Testis (tissue), 3 donors: ENCODE measurements around the gene PRDM12. TPM values are rescaled to one million over a fixed set of nuclear protein-coding genes. Genes with fewer than 3 reads are reported as not detected.

Source experiments
- DNase-seq: peaks from one replicate; pipeline ENCODE4 v3.0.0-alpha.2; 2019
- H3K27ac ChIP-seq, 2 donors: fragments of 200-600 bp; sonication (generic); one replicate each; pipeline ENCODE4 v1.5.1; 2019
- H3K27me3 ChIP-seq: fragments of 200-600 bp; sonication (generic); one replicate; pipeline ENCODE4 v1.5.1; 2019
- H3K36me3 ChIP-seq: fragments of 200-600 bp; sonication (generic); one replicate; pipeline ENCODE4 v1.5.1; 2017; ENCODE audit warnings: low read depth; ENCODE audit errors: missing control alignments
- H3K4me1 ChIP-seq: fragments of 200-600 bp; sonication (generic); one replicate; pipeline ENCODE4 v1.5.1; 2019
- H3K4me3 ChIP-seq, 2 donors: fragments of 200-600 bp; sonication (generic); one replicate each; pipeline ENCODE4 v1.5.1; 2017 to 2019
- H3K9me3 ChIP-seq: fragments of 200-600 bp; sonication (generic); one replicate; pipeline ENCODE4 v1.5.1; 2017
- POLR2A ChIP-seq: fragments of 450-650 bp; IDR thresholded peaks from one replicate; pipeline ENCODE4 v1.6.1; 2017; ENCODE audit warnings: antibody characterized with exemption, mild to moderate bottlenecking, moderate library complexity
- WGBS, 2 donors: methylation state at CpG; one replicate each; pipeline ENCODE4 v1.1.5; 2018; 5-methylcytosine and 5-hydroxymethylcytosine counted together
- intact Hi-C: fragments of 100-400 bp; cut with DNase I; formaldehyde crosslinking; loops from one replicate; pipeline ENCODE4 v1.15.1; 2023; ENCODE audit warnings: low total_unique reads
- polyA plus RNA-seq: library from polyadenylated mRNA; stranded (reverse); fragments of 350-450 nt; fragmentation: Illumina TruSeq; extraction: RNeasy Lipid Tissue Mini Kit (QIAGEN cat#74804); gene quantifications from one replicate; pipeline ENCODE4 v1.2.3, GENCODE V29; 2014; ENCODE audit warnings: low read depth, low replicate concordance; ENCODE audit not compliant: insufficient read depth
- total RNA-seq, 2 donors: library from RNA; depleted of rRNA; stranded (reverse); fragments of >200 nt; gene quantifications; one replicate each; pipeline ENCODE4 v1.2.3, GENCODE V29; 2016
- TF ChIP-seq, protein P1 (sequence below), 3 experiments: fragments of 450-650 bp in 2 of 3; fragments of 200-600 bp in 1 of 3; sonication (generic) in 1 of 3; IDR thresholded peaks; one replicate each; pipeline ENCODE4 v1.5.1; 2016 to 2019; ENCODE audit warnings: antibody characterized with exemption in 3 of 3, mild to moderate bottlenecking in 2 of 3, moderate library complexity in 1 of 3

Gene PRDM12
- total and polyA plus RNA-seq, 3 donors from 2014 or later: 0.32 to 0.71 (median 0.68) TPM

DNA sequence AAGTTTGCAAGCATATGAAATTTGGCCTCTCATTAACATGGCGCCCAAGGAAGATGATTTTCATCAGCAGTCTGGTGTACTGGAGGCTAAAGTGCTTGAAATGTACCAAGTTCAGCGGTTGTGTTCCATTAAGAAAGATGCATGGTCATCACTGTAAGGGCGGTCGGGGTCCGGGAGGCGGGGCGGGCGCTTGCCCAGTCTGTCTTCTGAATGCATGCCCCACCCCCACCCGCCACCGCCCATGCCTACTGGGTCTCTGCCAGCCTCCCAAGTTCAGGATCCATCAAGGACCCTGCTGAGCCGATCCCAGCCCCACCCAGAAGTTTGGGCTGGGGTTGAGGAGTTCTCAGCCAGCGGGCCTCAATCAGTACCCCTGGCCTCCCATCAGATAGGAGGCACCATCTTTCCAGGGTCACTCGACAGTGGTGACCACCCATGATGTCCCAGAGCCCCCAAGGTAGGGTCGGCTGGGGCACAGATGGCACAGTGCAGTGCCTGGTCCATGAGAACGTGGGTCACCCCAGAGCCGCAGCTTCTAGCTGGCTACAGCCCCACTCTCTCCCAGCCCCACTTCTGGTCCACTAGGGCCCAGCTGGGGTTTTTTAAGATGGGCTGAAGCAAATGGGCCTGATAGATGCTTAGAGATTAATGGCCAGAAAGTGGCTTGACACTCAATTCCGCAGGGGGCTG is 24.4 kb upstream of the PRDM12 start:
- no peaks in the 10 kb centered on the region for H3K36me3 ChIP-seq
- no peaks in the 10 kb centered on the region for H3K4me1 ChIP-seq
- no peak overlapping the region for H3K27ac ChIP-seq
- intact Hi-C loops: no loop called here
- no peaks in the 10 kb centered on the region for H3K27me3 ChIP-seq
- TF ChIP-seq, protein P1, sequence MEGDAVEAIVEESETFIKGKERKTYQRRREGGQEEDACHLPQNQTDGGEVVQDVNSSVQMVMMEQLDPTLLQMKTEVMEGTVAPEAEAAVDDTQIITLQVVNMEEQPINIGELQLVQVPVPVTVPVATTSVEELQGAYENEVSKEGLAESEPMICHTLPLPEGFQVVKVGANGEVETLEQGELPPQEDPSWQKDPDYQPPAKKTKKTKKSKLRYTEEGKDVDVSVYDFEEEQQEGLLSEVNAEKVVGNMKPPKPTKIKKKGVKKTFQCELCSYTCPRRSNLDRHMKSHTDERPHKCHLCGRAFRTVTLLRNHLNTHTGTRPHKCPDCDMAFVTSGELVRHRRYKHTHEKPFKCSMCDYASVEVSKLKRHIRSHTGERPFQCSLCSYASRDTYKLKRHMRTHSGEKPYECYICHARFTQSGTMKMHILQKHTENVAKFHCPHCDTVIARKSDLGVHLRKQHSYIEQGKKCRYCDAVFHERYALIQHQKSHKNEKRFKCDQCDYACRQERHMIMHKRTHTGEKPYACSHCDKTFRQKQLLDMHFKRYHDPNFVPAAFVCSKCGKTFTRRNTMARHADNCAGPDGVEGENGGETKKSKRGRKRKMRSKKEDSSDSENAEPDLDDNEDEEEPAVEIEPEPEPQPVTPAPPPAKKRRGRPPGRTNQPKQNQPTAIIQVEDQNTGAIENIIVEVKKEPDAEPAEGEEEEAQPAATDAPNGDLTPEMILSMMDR (IDR thresholded peaks at IDR 0.05): no peak
- TF ChIP-seq POLR2A: no peak
- WGBS, 2 donors: 90 to 96% methylated on average over 15 to 17 of the region's 17 CpGs
- no peak overlapping the region for H3K4me3 ChIP-seq
- no peaks in the 10 kb centered on the region for H3K9me3 ChIP-seq
- no peak for DNase-seq

DNA sequence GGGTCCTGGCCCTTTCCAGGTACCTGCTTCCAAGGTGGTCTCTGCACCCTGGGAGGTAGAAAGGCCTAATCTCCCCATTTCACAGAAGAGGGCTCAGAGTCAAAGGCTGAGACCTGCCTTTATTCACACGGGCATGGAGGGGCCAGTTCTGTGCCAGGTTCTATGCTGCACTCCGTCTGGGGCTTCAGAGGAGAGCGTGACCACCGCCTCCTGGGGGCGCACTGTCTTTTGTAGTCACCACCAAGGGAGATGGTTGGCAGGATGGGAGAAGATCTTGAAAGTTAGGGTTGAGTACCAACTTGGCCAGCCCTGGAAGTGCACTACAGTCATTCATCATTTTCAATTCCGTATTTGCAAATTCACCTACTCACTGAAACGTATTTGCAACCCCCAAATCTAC is 23.7 kb upstream of the PRDM12 start:
- TF ChIP-seq, protein P1 (IDR thresholded peaks at IDR 0.05): no peak
- no peak for TF ChIP-seq POLR2A
- Histone ChIP-seq H3K27me3 (no peaks in the 10 kb centered on the region), H3K9me3 (no peaks in the 10 kb centered on the region), H3K4me3 (no peak overlapping the region), H3K36me3 (no peaks in the 10 kb centered on the region), H3K27ac (no peak overlapping the region), H3K4me1 (no peaks in the 10 kb centered on the region)
- WGBS, 2 donors: 85 to 88% methylated on average over 6 to 7 of the region's 7 CpGs
- intact Hi-C loops: no loop called here
- DNase-seq: no peak

DNA sequence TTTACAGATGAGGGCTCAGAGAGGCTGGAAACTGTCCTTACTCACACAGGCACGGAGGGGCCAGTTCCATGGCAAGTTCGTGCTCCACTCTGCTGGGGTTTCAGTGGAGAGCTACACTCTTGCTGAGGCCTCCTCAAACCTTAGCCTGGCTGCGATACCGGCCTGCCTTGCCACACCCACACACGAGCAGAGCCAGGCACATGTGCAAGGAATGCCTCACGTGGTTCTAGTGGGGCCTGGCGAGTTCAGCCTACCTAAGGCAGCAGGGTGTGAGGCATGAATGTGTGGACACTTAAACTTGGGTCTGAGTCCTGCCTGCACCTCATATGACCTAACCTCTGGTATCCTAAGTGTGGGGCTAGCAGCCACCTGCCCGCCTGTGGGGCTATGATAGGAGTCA is 21.5 kb upstream of the PRDM12 start:
- TF ChIP-seq POLR2A: no peak
- TF ChIP-seq, protein P1 (IDR thresholded peaks at IDR 0.05): no peak
- Histone ChIP-seq H3K27me3 (no peaks in the 10 kb centered on the region), H3K4me3 (no peak overlapping the region), H3K4me1 (no peaks in the 10 kb centered on the region), H3K9me3 (no peaks in the 10 kb centered on the region), H3K27ac (no peak overlapping the region), H3K36me3 (no peaks in the 10 kb centered on the region)
- intact Hi-C loops: no loop called here
- 81 to 100% methylated on average over 1 to 8 of the region's 8 CpGs for WGBS, 2 donors
- DNase-seq: no peak

DNA sequence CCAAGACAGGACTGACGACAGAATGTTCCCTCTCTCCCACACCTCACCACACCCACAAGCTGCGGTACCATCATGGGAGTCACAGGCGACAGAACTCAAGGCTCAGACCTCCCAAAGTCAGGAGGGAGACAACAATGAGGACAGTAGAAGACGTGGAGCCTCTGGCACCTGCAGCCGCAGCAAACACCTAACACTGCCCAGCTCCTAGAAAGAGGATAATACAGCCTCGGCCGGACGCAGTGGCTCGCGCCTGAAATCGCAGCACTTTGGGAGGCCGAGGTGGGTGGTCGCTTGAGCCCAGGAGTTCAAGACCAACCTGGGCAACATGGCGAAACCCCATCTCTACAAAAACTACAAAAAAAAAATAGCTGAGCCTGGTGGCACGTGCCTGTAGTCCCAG is 13.2 kb upstream of the PRDM12 start:
- Histone ChIP-seq H3K27me3 (no peaks in the 10 kb centered on the region), H3K9me3 (no peaks in the 10 kb centered on the region), H3K4me1 (no peaks in the 10 kb centered on the region), H3K4me3 (no peak overlapping the region), H3K36me3 (no peaks in the 10 kb centered on the region), H3K27ac (no peak overlapping the region)
- no peak for DNase-seq
- TF ChIP-seq POLR2A: no peak
- intact Hi-C loops: no loop called here
- 74 to 83% methylated on average over 8 to 15 of the region's 15 CpGs for WGBS, 2 donors

DNA sequence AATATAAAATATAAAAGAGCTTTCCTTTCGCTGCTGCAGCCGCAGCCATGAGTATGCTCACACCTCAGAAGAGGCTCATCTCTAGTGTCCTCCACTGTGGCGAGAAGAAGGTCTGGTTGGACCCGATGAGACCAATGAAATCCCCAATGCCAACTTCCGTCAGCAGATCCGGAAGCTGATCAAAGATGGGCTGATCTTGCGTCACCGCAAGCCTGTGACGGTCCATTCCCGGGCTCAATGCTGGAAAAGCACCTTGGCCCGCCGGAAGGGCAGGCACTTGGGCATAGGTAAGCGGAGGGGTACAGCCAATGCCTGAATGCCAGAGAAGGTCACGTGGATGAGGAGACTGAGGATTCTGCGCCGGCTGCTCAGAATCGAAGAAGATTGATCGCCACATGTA is 12.6 kb upstream of the PRDM12 start:
- intact Hi-C loops: no loop called here
- WGBS, 2 donors: 66 to 75% methylated on average over 15 to 18 of the region's 18 CpGs

More for the DNA sequence above, 12.6 kb upstream of the PRDM12 start:
- H3K4me1 ChIP-seq: no peaks in the 10 kb centered on the region
- no peaks in the 10 kb centered on the region for H3K27me3 ChIP-seq
- no peak overlapping the region for H3K27ac ChIP-seq
- no peak for TF ChIP-seq POLR2A
- TF ChIP-seq, protein P1 (IDR thresholded peaks at IDR 0.05): no peak
- H3K9me3 ChIP-seq: no peaks in the 10 kb centered on the region
- DNase-seq: no peak
- no peaks in the 10 kb centered on the region for H3K36me3 ChIP-seq
- H3K4me3 ChIP-seq: peak overlapping the region in 1 of 2 donors; percentile 29
